Fibroblast of lung (primary cell): Measurements from ENCODE around the gene IBTK.

Experiments
- EZH2 ChIP-seq: IDR thresholded peaks from 2 replicates; pipeline ENCODE4 v1.5.1; 2012; ENCODE audit warnings: low read length, control low read depth, mild to moderate bottlenecking; ENCODE audit errors: missing control alignments
- TF ChIP-seq, protein P1 (sequence below), 2 donors: IDR thresholded peaks in 1 of 2; conservative IDR thresholded peaks in 1 of 2; 1 replicate in 1 of 2; 2 replicates in 1 of 2; pipeline ENCODE4 v1.5.1; 2011 to 2012; ENCODE audit warnings: low read length in 2 of 2, control low read depth in 1 of 2, inconsistent platforms in 1 of 2, low read depth in 1 of 2, mild to moderate bottlenecking in 1 of 2

GRCh38 chr6:82138075-82138791, 109.3 kb downstream of the IBTK start:
- TF ChIP-seq, protein P1, sequence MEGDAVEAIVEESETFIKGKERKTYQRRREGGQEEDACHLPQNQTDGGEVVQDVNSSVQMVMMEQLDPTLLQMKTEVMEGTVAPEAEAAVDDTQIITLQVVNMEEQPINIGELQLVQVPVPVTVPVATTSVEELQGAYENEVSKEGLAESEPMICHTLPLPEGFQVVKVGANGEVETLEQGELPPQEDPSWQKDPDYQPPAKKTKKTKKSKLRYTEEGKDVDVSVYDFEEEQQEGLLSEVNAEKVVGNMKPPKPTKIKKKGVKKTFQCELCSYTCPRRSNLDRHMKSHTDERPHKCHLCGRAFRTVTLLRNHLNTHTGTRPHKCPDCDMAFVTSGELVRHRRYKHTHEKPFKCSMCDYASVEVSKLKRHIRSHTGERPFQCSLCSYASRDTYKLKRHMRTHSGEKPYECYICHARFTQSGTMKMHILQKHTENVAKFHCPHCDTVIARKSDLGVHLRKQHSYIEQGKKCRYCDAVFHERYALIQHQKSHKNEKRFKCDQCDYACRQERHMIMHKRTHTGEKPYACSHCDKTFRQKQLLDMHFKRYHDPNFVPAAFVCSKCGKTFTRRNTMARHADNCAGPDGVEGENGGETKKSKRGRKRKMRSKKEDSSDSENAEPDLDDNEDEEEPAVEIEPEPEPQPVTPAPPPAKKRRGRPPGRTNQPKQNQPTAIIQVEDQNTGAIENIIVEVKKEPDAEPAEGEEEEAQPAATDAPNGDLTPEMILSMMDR (conservative IDR thresholded peaks at IDR 0.05 in 1 of 2, IDR thresholded peaks at IDR 0.05 in 1 of 2; ENCODE audit: low read depth in 1 of 2, low read length in 2 of 2): no peak
- TF ChIP-seq EZH2: no peak
